ENCODE data around the gene ARV1. TPM values are rescaled to one million over a fixed set of nuclear protein-coding genes. Genes with fewer than 3 reads are reported as not detected.

Gene ARV1
- total and polyA plus RNA-seq, 2 of the 13 experiments (the other 11 are each of a cell fraction or from before 2014, with no cell fraction given), result 13.0 to 15.2 TPM

DNA sequence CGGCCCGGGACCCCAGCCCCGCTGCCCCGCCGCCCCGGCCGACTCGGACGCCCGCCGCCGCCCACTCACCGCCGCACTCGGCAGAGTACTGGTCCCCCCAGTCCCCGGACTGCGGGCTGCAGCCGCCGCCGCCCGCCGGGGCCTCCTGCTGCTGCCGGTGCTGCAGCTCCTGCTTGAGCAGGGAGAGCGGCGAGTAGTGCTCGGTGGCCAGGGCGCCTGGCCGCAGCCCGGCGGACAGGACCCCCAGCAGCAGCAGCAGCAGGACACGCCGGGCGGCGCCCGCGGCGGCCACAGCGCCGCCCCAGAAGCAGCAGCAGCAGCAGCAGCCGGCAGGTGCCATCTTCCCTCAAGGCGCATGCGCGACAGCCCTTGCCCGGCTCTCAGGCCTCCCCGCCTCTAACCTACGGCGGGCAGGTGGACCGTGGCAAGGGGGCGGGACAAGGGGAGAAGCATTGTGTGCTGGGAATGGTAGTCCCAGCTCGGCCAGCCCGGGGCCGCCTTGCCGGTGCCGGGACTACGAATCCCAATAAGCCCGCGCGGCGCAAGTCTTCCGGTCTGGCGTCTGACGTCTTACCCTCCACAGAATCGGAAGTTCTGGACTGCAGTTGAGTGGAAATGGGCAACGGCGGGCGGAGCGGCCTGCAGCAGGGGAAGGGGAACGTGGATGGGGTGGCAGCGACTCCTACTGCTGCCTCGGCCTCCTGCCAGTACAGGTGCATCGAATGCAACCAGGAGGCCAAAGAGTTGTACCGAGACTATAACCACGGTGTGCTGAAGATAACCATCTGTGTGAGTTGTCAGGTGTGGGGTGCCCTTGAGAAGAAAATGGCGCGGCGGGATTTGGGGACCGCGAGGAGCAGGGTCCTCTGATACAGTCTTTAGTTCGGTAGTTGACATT, at the start of gene ARV1, which contains the start of gene TTC13 (continued):
- TF ChIP-seq, protein P1, sequence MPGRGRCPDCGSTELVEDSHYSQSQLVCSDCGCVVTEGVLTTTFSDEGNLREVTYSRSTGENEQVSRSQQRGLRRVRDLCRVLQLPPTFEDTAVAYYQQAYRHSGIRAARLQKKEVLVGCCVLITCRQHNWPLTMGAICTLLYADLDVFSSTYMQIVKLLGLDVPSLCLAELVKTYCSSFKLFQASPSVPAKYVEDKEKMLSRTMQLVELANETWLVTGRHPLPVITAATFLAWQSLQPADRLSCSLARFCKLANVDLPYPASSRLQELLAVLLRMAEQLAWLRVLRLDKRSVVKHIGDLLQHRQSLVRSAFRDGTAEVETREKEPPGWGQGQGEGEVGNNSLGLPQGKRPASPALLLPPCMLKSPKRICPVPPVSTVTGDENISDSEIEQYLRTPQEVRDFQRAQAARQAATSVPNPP (CRISPR knock-in tag; IDR thresholded peaks at IDR 0.05), result no peak
- peak; percentile 69; the same call in 1 of the 2 replicates for TF ChIP-seq FOXK1 (CRISPR knock-in tag; IDR thresholded peaks at IDR 0.05; ENCODE audit: borderline replicate concordance, low read depth)
- no peak for TF ChIP-seq MTF1 (CRISPR knock-in tag; IDR thresholded peaks at IDR 0.05)
- no peak for TF ChIP-seq ZNF3 (CRISPR knock-in tag; IDR thresholded peaks at IDR 0.05)
- no peak for TF ChIP-seq HMGA1 (CRISPR knock-in tag; conservative IDR thresholded peaks at IDR 0.05)
- no peak; the same call in 1 of the 2 replicates for TF ChIP-seq CCDC6 (CRISPR knock-in tag; IDR thresholded peaks at IDR 0.05)
- peak; percentile 57 for TF ChIP-seq NFYB (CRISPR knock-in tag; IDR thresholded peaks at IDR 0.05)
- TF ChIP-seq, protein P2, sequence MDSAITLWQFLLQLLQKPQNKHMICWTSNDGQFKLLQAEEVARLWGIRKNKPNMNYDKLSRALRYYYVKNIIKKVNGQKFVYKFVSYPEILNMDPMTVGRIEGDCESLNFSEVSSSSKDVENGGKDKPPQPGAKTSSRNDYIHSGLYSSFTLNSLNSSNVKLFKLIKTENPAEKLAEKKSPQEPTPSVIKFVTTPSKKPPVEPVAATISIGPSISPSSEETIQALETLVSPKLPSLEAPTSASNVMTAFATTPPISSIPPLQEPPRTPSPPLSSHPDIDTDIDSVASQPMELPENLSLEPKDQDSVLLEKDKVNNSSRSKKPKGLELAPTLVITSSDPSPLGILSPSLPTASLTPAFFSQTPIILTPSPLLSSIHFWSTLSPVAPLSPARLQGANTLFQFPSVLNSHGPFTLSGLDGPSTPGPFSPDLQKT (CRISPR knock-in tag; IDR thresholded peaks at IDR 0.05; ENCODE audit: borderline replicate concordance), result peak; percentile 96; the same call in 1 of the 2 replicates
- 0 out of 2 replicates have a peak, but pooled peaks have one; percentile 61 for TF ChIP-seq ZNF776 (CRISPR knock-in tag; IDR thresholded peaks at IDR 0.05)
- 0 out of 2 replicates have a peak, but pooled peaks have one; percentile 48 for TF ChIP-seq ZNF569 (CRISPR knock-in tag; IDR thresholded peaks at IDR 0.05; ENCODE audit: borderline replicate concordance)
- TF ChIP-seq, protein P3, sequence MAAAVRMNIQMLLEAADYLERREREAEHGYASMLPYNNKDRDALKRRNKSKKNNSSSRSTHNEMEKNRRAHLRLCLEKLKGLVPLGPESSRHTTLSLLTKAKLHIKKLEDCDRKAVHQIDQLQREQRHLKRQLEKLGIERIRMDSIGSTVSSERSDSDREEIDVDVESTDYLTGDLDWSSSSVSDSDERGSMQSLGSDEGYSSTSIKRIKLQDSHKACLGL (CRISPR knock-in tag; IDR thresholded peaks at IDR 0.05), result peak; percentile 64; the same call in 1 of the 2 replicates
- peak; percentile 69; the same call in 1 of the 2 replicates for TF ChIP-seq FOXC1 (CRISPR knock-in tag; IDR thresholded peaks at IDR 0.05; ENCODE audit: borderline replicate concordance)
- TF ChIP-seq, protein P4, sequence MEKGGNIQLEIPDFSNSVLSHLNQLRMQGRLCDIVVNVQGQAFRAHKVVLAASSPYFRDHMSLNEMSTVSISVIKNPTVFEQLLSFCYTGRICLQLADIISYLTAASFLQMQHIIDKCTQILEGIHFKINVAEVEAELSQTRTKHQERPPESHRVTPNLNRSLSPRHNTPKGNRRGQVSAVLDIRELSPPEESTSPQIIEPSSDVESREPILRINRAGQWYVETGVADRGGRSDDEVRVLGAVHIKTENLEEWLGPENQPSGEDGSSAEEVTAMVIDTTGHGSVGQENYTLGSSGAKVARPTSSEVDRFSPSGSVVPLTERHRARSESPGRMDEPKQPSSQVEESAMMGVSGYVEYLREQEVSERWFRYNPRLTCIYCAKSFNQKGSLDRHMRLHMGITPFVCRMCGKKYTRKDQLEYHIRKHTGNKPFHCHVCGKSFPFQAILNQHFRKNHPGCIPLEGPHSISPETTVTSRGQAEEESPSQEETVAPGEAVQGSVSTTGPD (CRISPR knock-in tag; IDR thresholded peaks at IDR 0.05), result peak; percentile 15; the same call in 1 of the 2 replicates
- peak; percentile 54 for TF ChIP-seq SKI (IDR thresholded peaks at IDR 0.05; ENCODE audit: partially characterized antibody)
- TF ChIP-seq ZNF17 (CRISPR knock-in tag; IDR thresholded peaks at IDR 0.05), result no peak
- TF ChIP-seq HHEX (CRISPR knock-in tag; IDR thresholded peaks at IDR 0.05), result no peak
- TF ChIP-seq POLR2A (IDR thresholded peaks at IDR 0.05; ENCODE audit: insufficient read depth in 1 of 2, low read depth in 2 of 2, low read length in 2 of 2), result peak; percentile 65 to 75; a peak in 3 of 4 replicates
- peak; percentile 83; the same call in 1 of the 2 replicates for TF ChIP-seq ZNF556 (CRISPR knock-in tag; IDR thresholded peaks at IDR 0.05; ENCODE audit: borderline replicate concordance)
- TF ChIP-seq, protein P5, sequence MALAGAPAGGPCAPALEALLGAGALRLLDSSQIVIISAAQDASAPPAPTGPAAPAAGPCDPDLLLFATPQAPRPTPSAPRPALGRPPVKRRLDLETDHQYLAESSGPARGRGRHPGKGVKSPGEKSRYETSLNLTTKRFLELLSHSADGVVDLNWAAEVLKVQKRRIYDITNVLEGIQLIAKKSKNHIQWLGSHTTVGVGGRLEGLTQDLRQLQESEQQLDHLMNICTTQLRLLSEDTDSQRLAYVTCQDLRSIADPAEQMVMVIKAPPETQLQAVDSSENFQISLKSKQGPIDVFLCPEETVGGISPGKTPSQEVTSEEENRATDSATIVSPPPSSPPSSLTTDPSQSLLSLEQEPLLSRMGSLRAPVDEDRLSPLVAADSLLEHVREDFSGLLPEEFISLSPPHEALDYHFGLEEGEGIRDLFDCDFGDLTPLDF (CRISPR knock-in tag; IDR thresholded peaks at IDR 0.05), result peak; percentile 38
- no peak for TF ChIP-seq ZNF138 (CRISPR knock-in tag; IDR thresholded peaks at IDR 0.05; ENCODE audit: low read depth)
- peak; percentile 60; the same call in 1 of the 2 replicates for TF ChIP-seq ZKSCAN8 (CRISPR knock-in tag; IDR thresholded peaks at IDR 0.05; ENCODE audit: borderline replicate concordance)
- TF ChIP-seq SMYD3 (CRISPR knock-in tag; IDR thresholded peaks at IDR 0.05), result 0 out of 2 replicates have a peak, but pooled peaks have one; percentile 53
- no peak for TF ChIP-seq TAF15 (IDR thresholded peaks at IDR 0.05; ENCODE audit: low read depth, low read length, poor library complexity, severe bottlenecking)
- peak; percentile 75 for TF ChIP-seq ZEB1 (IDR thresholded peaks at IDR 0.05; ENCODE audit: insufficient replicate concordance, low read depth)

Data from HepG2 (cell line).